DOHH2 (cell line): Measurements from ENCODE around the gene PLCG2.

Experiments used
- H3F3A ChIP-seq: fragments of 200-600 bp; sonication (generic), shearing (Covaris generic); 2 replicates; pipeline ENCODE4 v1.6.0; 2016; ENCODE audit warnings: antibody characterized with exemption, mild to moderate bottlenecking; ENCODE audit not compliant: control insufficient read depth, insufficient read depth
- H3K27ac ChIP-seq: fragments of 200-600 bp; sonication (generic); 2 replicates; pipeline ENCODE4 v1.5.1; 2014; ENCODE audit warnings: low read depth, mild to moderate bottlenecking, low read length, moderate library complexity
- H3K27me3 ChIP-seq: fragments of 200-600 bp; sonication (generic); 2 replicates; pipeline ENCODE4 v1.6.1; 2014; ENCODE audit warnings: mild to moderate bottlenecking, low read length, mixed read lengths; ENCODE audit not compliant: control insufficient read depth
- H3K36me3 ChIP-seq: fragments of 200-600 bp; sonication (generic); 2 replicates; pipeline ENCODE4 v1.6.1; 2014; ENCODE audit warnings: mild to moderate bottlenecking, low read length, moderate library complexity, mixed read lengths; ENCODE audit not compliant: control insufficient read depth
- H3K4me1 ChIP-seq: fragments of 200-600 bp; sonication (generic); 2 replicates; pipeline ENCODE4 v1.6.1; 2014; ENCODE audit warnings: mild to moderate bottlenecking, low read length, mixed read lengths; ENCODE audit not compliant: control insufficient read depth
- H3K4me2 ChIP-seq: fragments of 200-600 bp; sonication (generic); 2 replicates; pipeline ENCODE4 v1.6.0; 2014; ENCODE audit warnings: mild to moderate bottlenecking, low read length, moderate library complexity
- H3K4me3 ChIP-seq: fragments of 200-600 bp; sonication (generic); 2 replicates; pipeline ENCODE4 v1.5.1; 2014; ENCODE audit warnings: mild to moderate bottlenecking, low read length, mixed read lengths
- H3K79me2 ChIP-seq: fragments of 200-600 bp; sonication (generic); 2 replicates; pipeline ENCODE4 v1.6.1; 2014; ENCODE audit warnings: mild to moderate bottlenecking, low read length, mixed read lengths; ENCODE audit not compliant: control insufficient read depth
- H3K9me2 ChIP-seq: fragments of 200-600 bp; sonication (generic); replicated peaks from 2 replicates; pipeline ENCODE4 v1.6.1; 2014; ENCODE audit warnings: mild to moderate bottlenecking, low read length, mixed read lengths; ENCODE audit not compliant: control insufficient read depth
- H3K9me3 ChIP-seq: fragments of 200-600 bp; sonication (generic); 2 replicates; pipeline ENCODE4 v1.6.1; 2014; ENCODE audit warnings: antibody characterized with exemption, low read length, mixed read lengths; ENCODE audit not compliant: control insufficient read depth, insufficient read depth
- H4K20me1 ChIP-seq: fragments of 200-600 bp; sonication (generic); 2 replicates; pipeline ENCODE4 v1.6.0; 2014; ENCODE audit warnings: low read depth, mild to moderate bottlenecking, antibody characterized with exemption, low read length, moderate library complexity; ENCODE audit not compliant: control insufficient read depth, insufficient read depth
- CTCF ChIP-seq: fragments of 200-600 bp; sonication (generic); IDR thresholded peaks from one replicate; pipeline ENCODE4 v1.5.1; 2014; ENCODE audit warnings: antibody characterized with exemption, mild to moderate bottlenecking, low read depth, low read length; ENCODE audit not compliant: poor library complexity, severe bottlenecking
- EZH2phosphoT487 ChIP-seq: fragments of 200-600 bp; sonication (generic); IDR thresholded peaks from 2 replicates; pipeline ENCODE4 v1.6.1; 2017; ENCODE audit warnings: borderline replicate concordance, mild to moderate bottlenecking, antibody characterized with exemption, low read length, moderate library complexity, mixed read lengths

PLCG2 gene

DNA sequence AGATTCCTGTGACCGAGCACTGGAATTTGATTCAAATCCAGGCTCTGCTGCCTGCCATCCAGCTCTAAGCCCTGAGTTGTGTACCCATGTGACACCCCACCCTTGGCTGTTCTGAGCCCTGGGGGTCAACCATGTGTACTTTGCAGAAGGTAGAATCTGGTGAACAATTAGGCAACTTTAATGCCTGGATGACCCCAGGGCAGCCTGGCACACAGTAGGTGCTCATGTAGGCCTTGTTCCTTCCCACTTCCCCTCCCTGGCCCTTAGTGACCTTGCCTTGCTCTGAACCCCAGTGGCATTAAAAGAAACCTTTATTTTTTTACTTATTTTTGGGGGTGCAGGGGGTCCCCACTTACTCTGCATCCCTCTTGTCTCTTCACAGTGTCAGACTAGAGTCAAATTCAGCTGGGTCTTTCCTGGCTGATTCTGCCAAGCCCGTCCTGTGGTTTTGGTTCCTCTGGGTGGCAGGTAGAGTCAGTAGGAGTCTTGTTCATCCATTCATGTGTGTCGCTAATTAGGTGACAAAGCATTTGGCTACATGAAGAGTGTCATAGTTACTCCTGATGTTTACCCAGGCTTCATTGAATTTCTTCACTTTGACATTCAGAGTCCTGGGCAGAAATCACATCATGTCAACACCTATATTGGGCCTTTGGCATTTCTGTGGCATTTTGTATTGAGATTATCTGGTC is 89.1 kb downstream of the PLCG2 start:
- H3K4me1 ChIP-seq, result peaks cover 94% of the 10 kb centered on the region
- H3K4me2 ChIP-seq, result no peak overlapping the region
- peaks cover 68% of the 10 kb centered on the region for H3K79me2 ChIP-seq
- no peak overlapping the region for H3K27ac ChIP-seq
- no peaks in the 10 kb centered on the region; the same call in 1 of the 2 replicates for H4K20me1 ChIP-seq
- no peaks in the 10 kb centered on the region for H3K9me3 ChIP-seq
- H3K9me2 ChIP-seq, result no peaks in the 10 kb centered on the region
- no peak for TF ChIP-seq CTCF
- TF ChIP-seq EZH2phosphoT487, result no peak
- H3K36me3 ChIP-seq, result peaks cover 83% of the 10 kb centered on the region
- H3K27me3 ChIP-seq, result no peaks in the 10 kb centered on the region
- peaks cover 16% of the 10 kb centered on the region for H3F3A ChIP-seq
- H3K4me3 ChIP-seq, result no peak overlapping the region

DNA sequence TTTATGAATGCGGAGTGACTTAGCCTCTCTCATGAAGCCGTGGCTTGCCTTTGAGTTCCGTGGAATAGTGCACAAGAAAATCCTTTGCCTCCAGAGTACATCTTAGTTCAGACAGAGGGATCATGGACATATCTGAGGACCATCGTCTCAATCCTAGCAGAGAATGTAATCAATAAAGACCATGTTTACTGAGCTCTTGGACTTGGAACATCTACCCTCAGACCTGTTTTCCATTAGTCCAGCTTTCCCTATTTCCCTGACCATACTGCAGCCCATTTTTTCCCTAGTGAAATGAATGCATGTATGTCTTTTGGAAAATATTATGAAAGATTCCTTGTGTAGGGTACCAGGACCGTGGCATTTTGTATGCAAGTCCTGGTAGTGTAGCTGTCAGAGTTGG is 90.2 kb downstream of the PLCG2 start:
- H3K79me2 ChIP-seq, result peaks cover 76% of the 10 kb centered on the region

GRCh38 chr16:81873206-81873605 is 94.1 kb downstream of the PLCG2 start:
- H3K4me2 ChIP-seq, result peak overlapping the region; percentile 47
- no peak overlapping the region for H3K4me3 ChIP-seq
- H3K4me1 ChIP-seq, result peaks cover 61% of the 10 kb centered on the region
- H3K9me2 ChIP-seq, result no peaks in the 10 kb centered on the region
- H3K27me3 ChIP-seq, result no peaks in the 10 kb centered on the region
- no peaks in the 10 kb centered on the region for H3K9me3 ChIP-seq
- H4K20me1 ChIP-seq, result peaks cover 6% of the 10 kb centered on the region; the same call in 1 of the 2 replicates
- peaks cover 16% of the 10 kb centered on the region for H3F3A ChIP-seq
- peaks cover 88% of the 10 kb centered on the region for H3K36me3 ChIP-seq
- H3K27ac ChIP-seq, result peak overlapping the region; percentile 60
- TF ChIP-seq EZH2phosphoT487 (no peak), CTCF (no peak)
- H3K79me2 ChIP-seq, result peaks cover 74% of the 10 kb centered on the region

More for the DNA sequence above, 90.2 kb downstream of the PLCG2 start:
- Histone ChIP-seq H3K36me3 (peaks cover 84% of the 10 kb centered on the region), H3K4me2 (no peak overlapping the region), H3K4me3 (no peak overlapping the region), H3F3A (peaks cover 17% of the 10 kb centered on the region), H4K20me1 (no peaks in the 10 kb centered on the region; the same call in 1 of the 2 replicates), H3K27ac (no peak overlapping the region), H3K9me3 (no peaks in the 10 kb centered on the region), H3K27me3 (no peaks in the 10 kb centered on the region), H3K9me2 (no peaks in the 10 kb centered on the region), H3K4me1 (peaks cover 94% of the 10 kb centered on the region)
- TF ChIP-seq EZH2phosphoT487, result no peak
- TF ChIP-seq CTCF, result no peak
